SK-N-SH (cell line): ENCODE measurements around the gene DDAH2.

ENCODE experiments used
- CTCF ChIP-seq: fragments of 200-600 bp; sonication (generic); IDR thresholded peaks from 2 replicates; pipeline ENCODE4 v1.6.1; 2017; ENCODE audit warnings: antibody characterized with exemption, mild to moderate bottlenecking, moderate library complexity
- ELF1 ChIP-seq: IDR thresholded peaks from 2 replicates; pipeline ENCODE4 v1.4.0; 2012
- MAX ChIP-seq: IDR thresholded peaks from 2 replicates; pipeline ENCODE4 v1.4.0; 2012; ENCODE audit warnings: low read depth

GRCh38 chr6:31683591-31683990, 45.5 kb downstream of the DDAH2 start:
- TF ChIP-seq ELF1: no peak
- no peak for TF ChIP-seq MAX
- no peak for TF ChIP-seq CTCF
